Heart left ventricle (tissue), 16 donors: ENCODE results near the gene SYNE2. TPM values are rescaled to one million over a fixed set of nuclear protein-coding genes. Genes with fewer than 3 reads are reported as not detected.

Experiments
- ATAC-seq, 4 donors: fragments of 200-7000 bp; cut with Tn5 transposase; one replicate each; pipeline ENCODE4 v1.9.1; 2020 to 2022; ENCODE audit warnings: moderate library complexity in 4 of 4, mild to moderate bottlenecking in 3 of 4, moderate number of reproducible peaks in 1 of 4
- DNase-seq, 5 donors: peaks; one replicate each; pipeline ENCODE4 v3.0.0-alpha.2; 2020
- H3K27ac ChIP-seq, 12 donors: fragments of 200-600 bp; sonication (generic) in 4 of 12; one replicate each; pipeline versions ENCODE4 v1.5.0 to v1.8.0; 2016 to 2022; ENCODE audit warnings: mild to moderate bottlenecking in 2 of 12
- H3K27me3 ChIP-seq, 9 donors: fragments of 200-600 bp; sonication (generic) in 2 of 9; one replicate each; pipeline versions ENCODE4 v1.5.1 to v1.8.0; 2016 to 2022; ENCODE audit warnings: mild to moderate bottlenecking in 3 of 9
- H3K36me3 ChIP-seq, 9 donors: fragments of 200-600 bp; sonication (generic) in 2 of 9; one replicate each; pipeline versions ENCODE4 v1.5.0 to v1.8.0; 2018 to 2022; ENCODE audit warnings: mild to moderate bottlenecking in 2 of 9
- H3K4me1 ChIP-seq, 12 donors: fragments of 200-600 bp; sonication (generic) in 4 of 12; one replicate each; pipeline versions ENCODE4 v1.5.0 to v1.8.0; 2016 to 2022; ENCODE audit warnings: mild to moderate bottlenecking in 3 of 12
- H3K4me3 ChIP-seq, 12 donors: fragments of 200-600 bp; sonication (generic) in 4 of 12; one replicate each; pipeline versions ENCODE4 v1.5.0 to v1.8.0; 2017 to 2022; ENCODE audit warnings: mild to moderate bottlenecking in 9 of 12, moderate library complexity in 4 of 12
- H3K9me3 ChIP-seq, 12 donors: fragments of 200-600 bp; sonication (generic) in 4 of 12; one replicate each; pipeline versions ENCODE4 v1.5.0 to v1.8.0; 2016 to 2022; ENCODE audit warnings: mild to moderate bottlenecking in 1 of 12
- CTCF ChIP-seq, 12 donors: fragments of 200-600 bp; sonication (generic) in 4 of 12; IDR thresholded peaks; one replicate each; pipeline versions ENCODE4 v1.5.0 to v1.8.0; 2018 to 2022; ENCODE audit warnings: antibody characterized with exemption in 12 of 12, mild to moderate bottlenecking in 5 of 12
- POLR2A ChIP-seq, 2 donors: fragments of 450-650 bp; IDR thresholded peaks; one replicate each; pipeline ENCODE4 v1.6.1; 2017; ENCODE audit warnings: antibody characterized with exemption in 2 of 2, mild to moderate bottlenecking in 2 of 2, moderate library complexity in 2 of 2
- whole genome bisulfite sequencing, 4 donors: extraction: QIAGEN DNeasy Blood & Tissue Kit in 2 of 4; methylation state at CpG; one replicate each; pipeline versions ENCODE4 v1.1.5 to v1.1.7; 2013 to 2018; 5-methylcytosine and 5-hydroxymethylcytosine counted together
- intact Hi-C, 10 donors: fragments of 100-400 bp; cut with DNase I; formaldehyde crosslinking; loops; one replicate each; pipeline versions ENCODE4 v1.11.1 to v1.14.2; 2022
- polyA plus RNA-seq, 2 donors: library from polyadenylated mRNA; stranded (reverse); fragments of 200-250 nt; gene quantifications; one replicate each; pipeline ENCODE4 v1.2.3, GENCODE V29; 2013
- total RNA-seq, 9 donors: library from RNA; depleted of rRNA in 2 of 9; stranded (reverse); fragments of >200 nt in 2 of 9; fragmentation: NEBNext Ultra II Directional in 3 of 9; extraction: Animal tissue kit (Norgen Biotek cat#: 25700) in 3 of 9; gene quantifications; one replicate each; pipeline versions ENCODE4 v1.1.0 to v1.2.4, GENCODE V29; 2016 to 2023
- donor health status: ischemic (EF 13 %, LVEDD 7.1; RV severe dilation, severe dysfunction).
- donor health status: healthy with polysubstance abuse.
- donor health status: DM: no; HTN: yes; CAD: no.
- donor health status: DM: no; HTN: no; CAD: no.
- donor health status: ischemic (EF 25% LVEDD 6.9; RV normal size, moderate dysfunction).
- donor health status: ischemic (EF 25% LVEDD 5.7; RV mildly dilated, moderate dysfunction).
- donor health status: healthy.
- donor health status: DM: yes; HTN: yes; CAD: no.
- donor health status: ischemic (EF 35%, LVEDD 5.7; RV mildly dilated, moderate dysfunction).
- donor health status: nonischemic (EF 11% LVEDD 7.7; RV severe dilation, severe dysfunction).
- donor health status: DM: yes; HTN: yes; CAD: no.
- donor health status: PGD.
- donor health status: ischemic (EF 29% LVEDD 5.4; RV normal size, mild dysfunction).
- donor health status: nonischemic (EF 23%, LVEDD 6.1; RV moderate dilation, normal function).

Gene SYNE2
- total and polyA plus RNA-seq, 11 donors = 58.2 to 255 (median 111) TPM

- intact Hi-C loops = no loop called here
- Histone ChIP-seq H3K27me3 (no peaks in the 10 kb centered on the region), H3K4me3 (no peak overlapping the region), H3K9me3 (no peaks in the 10 kb centered on the region), H3K27ac (no peak overlapping the region), H3K4me1 (no peaks in the 10 kb centered on the region), H3K36me3 (peaks cover 0 to 74% (median 41%) of the 10 kb centered on the region in 9 donors)
- no peak for TF ChIP-seq CTCF (IDR thresholded peaks at IDR 0.05)
- no peak for TF ChIP-seq POLR2A (IDR thresholded peaks at IDR 0.05)
- DNase-seq = no peak
- WGBS, 4 donors = 69 to 85% (median 77%) methylated on average over 4 of the region's 4 CpGs
- ATAC-seq = no peak
Observed at GRCh38 chr14:63988579-63988978, 135.8 kb downstream of the SYNE2 start.

GRCh38 chr14:63991833-63992232, 139.0 kb downstream of the SYNE2 start:
- intact Hi-C loops = loop anchor here in 6 of 10 donors (5.0 to 10.0 kb wide), 5 partner anchors 140 to 197 kb away; partner anchors contain the start of gene SYNE2 (in 1 of the 6)
- H3K36me3 ChIP-seq = peaks cover 0 to 87% (median 54%) of the 10 kb centered on the region in 9 donors

GRCh38 chr14:63992858-63993257, 140.1 kb downstream of the SYNE2 start:
- DNase-seq = no peak
- TF ChIP-seq CTCF (IDR thresholded peaks at IDR 0.05) (no peak), POLR2A (IDR thresholded peaks at IDR 0.05) (no peak)
- WGBS, 4 donors = 95 to 98% (median 96%) methylated on average over 6 of the region's 6 CpGs
- H3K4me1 ChIP-seq = no peaks in the 10 kb centered on the region
- H3K9me3 ChIP-seq = no peaks in the 10 kb centered on the region
- no peak overlapping the region for H3K27ac ChIP-seq
- H3K27me3 ChIP-seq = no peaks in the 10 kb centered on the region
- H3K4me3 ChIP-seq = no peak overlapping the region
- intact Hi-C loops = loop anchor here in 6 of 10 donors (5.0 to 10.0 kb wide), 5 partner anchors 141 to 198 kb away; partner anchors contain the start of gene SYNE2 (in 1 of the 6)
- no peak for ATAC-seq
- peaks cover 0 to 91% (median 64%) of the 10 kb centered on the region in 9 donors for H3K36me3 ChIP-seq

More at GRCh38 chr14:63991833-63992232, 139.0 kb downstream of the SYNE2 start:
- DNase-seq = no peak
- Histone ChIP-seq H3K27me3 (no peaks in the 10 kb centered on the region), H3K4me3 (no peak overlapping the region), H3K27ac (no peak overlapping the region), H3K9me3 (no peaks in the 10 kb centered on the region), H3K4me1 (no peaks in the 10 kb centered on the region)
- ATAC-seq = no peak
- 91 to 95% (median 92%) methylated on average over 7 of the region's 7 CpGs for WGBS, 4 donors
- TF ChIP-seq POLR2A (IDR thresholded peaks at IDR 0.05) (no peak), CTCF (IDR thresholded peaks at IDR 0.05) (no peak)

GRCh38 chr14:63993992-63994391, 141.2 kb downstream of the SYNE2 start:
- no peaks in the 10 kb centered on the region for H3K9me3 ChIP-seq
- intact Hi-C loops = loop anchor here in 6 of 10 donors (5.0 to 10.0 kb wide), 5 partner anchors 142 to 199 kb away; partner anchors contain the start of gene SYNE2 (in 1 of the 6)
- WGBS, 4 donors = 92 to 93% (median 93%) methylated on average over 3 of the region's 3 CpGs
- H3K27me3 ChIP-seq = no peaks in the 10 kb centered on the region
- no peaks in the 10 kb centered on the region for H3K4me1 ChIP-seq
- H3K4me3 ChIP-seq = no peak overlapping the region
- TF ChIP-seq CTCF (IDR thresholded peaks at IDR 0.05) = peak in 6 of 12 donors; percentile 14 to 46 (median 34)
- no peak for TF ChIP-seq POLR2A (IDR thresholded peaks at IDR 0.05)
- peaks cover 0 to 93% (median 66%) of the 10 kb centered on the region in 9 donors for H3K36me3 ChIP-seq
- H3K27ac ChIP-seq = no peak overlapping the region
- no peak for DNase-seq
- no peak for ATAC-seq
